GM13977 (cell line): ENCODE measurements around the gene GNAS-AS1.

ENCODE experiments used
- DNase-seq: peaks from one replicate; pipeline ENCODE4 v3.0.0; 2012; ENCODE audit warnings: low spot score
- CTCF ChIP-seq: IDR thresholded peaks from 2 replicates; pipeline ENCODE4 v1.5.1; 2012; ENCODE audit warnings: mild to moderate bottlenecking, control low read depth; ENCODE audit not compliant: insufficient read depth; ENCODE audit errors: extremely low read depth, missing control alignments
- in situ Hi-C: fragments of 300-500 bp; cut with MboI; formaldehyde crosslinking; loops from one replicate; pipeline ENCODE4 v1.12.0; 2022; ENCODE audit warnings: low sequenced_read_pairs, low pct_unique_long_range_greater_than_20kb, mixed read lengths, inconsistent platforms; ENCODE audit not compliant: unreplicated experiment

The GNAS-AS1 gene

GRCh38 chr20:58793512-58794420 lies 56.9 kb downstream of the GNAS-AS1 start:
- in situ Hi-C loops: no loop called here
- TF ChIP-seq CTCF: no peak
- DNase-seq: no peak

- TF ChIP-seq CTCF: no peak
- DNase-seq: no peak
- in situ Hi-C loops: no loop called here
Measured at GRCh38 chr20:58792426-58792825, 58.3 kb downstream of the GNAS-AS1 start.

- TF ChIP-seq CTCF: no peak
- DNase-seq: no peak
- in situ Hi-C loops: no loop called here
Measured at GRCh38 chr20:58791286-58791685, 59.4 kb downstream of the GNAS-AS1 start.

GRCh38 chr20:58790454-58790853 lies 60.2 kb downstream of the GNAS-AS1 start:
- in situ Hi-C loops: no loop called here
- DNase-seq: no peak
- TF ChIP-seq CTCF: no peak

GRCh38 chr20:58788896-58789544 lies 61.7 kb downstream of the GNAS-AS1 start:
- TF ChIP-seq CTCF: no peak

GRCh38 chr20:58787211-58788005 lies 63.3 kb downstream of the GNAS-AS1 start:
- in situ Hi-C loops: no loop called here
- no peak for DNase-seq
- no peak for TF ChIP-seq CTCF

More at GRCh38 chr20:58788896-58789544, 61.7 kb downstream of the GNAS-AS1 start:
- in situ Hi-C loops: no loop called here
- no peak for DNase-seq
